HG03175 (cell line): ENCODE results near the gene CTTN.
"Not testable (repeated sequence)": the region's sequence is repeated elsewhere in the genome, so short reads cannot be mapped to it uniquely, and the experiment has no call there.

ENCODE experiments used
- ATAC-seq: cut with Tn5 transposase; IDR thresholded peaks from one replicate; pipeline ENCODE4 v1.9.1; 2021; ENCODE audit warnings: mild to moderate bottlenecking, moderate library complexity; ENCODE audit not compliant: unreplicated experiment

Gene CTTN

GRCh38 chr11:70408326-70408725, 10.0 kb downstream of the CTTN start:
- not testable (repeated sequence) for ATAC-seq

- ATAC-seq: no peak
Measured at GRCh38 chr11:70409437-70409836, 11.1 kb downstream of the CTTN start.

GRCh38 chr11:70409871-70410270, 11.5 kb downstream of the CTTN start:
- ATAC-seq: no peak

GRCh38 chr11:70410276-70411205, 12.2 kb downstream of the CTTN start:
- no peak for ATAC-seq

GRCh38 chr11:70411713-70412452, 13.6 kb downstream of the CTTN start:
- no peak for ATAC-seq

GRCh38 chr11:70413151-70413550, 14.8 kb downstream of the CTTN start:
- no peak for ATAC-seq

- no peak for ATAC-seq
Measured at GRCh38 chr11:70414341-70415100, 16.2 kb downstream of the CTTN start.

- no peak for ATAC-seq
Measured at GRCh38 chr11:70415191-70415590, 16.9 kb downstream of the CTTN start.

- ATAC-seq: no peak
Measured at GRCh38 chr11:70415642-70416395, 17.5 kb downstream of the CTTN start.

GRCh38 chr11:70416881-70417280, 18.6 kb downstream of the CTTN start:
- ATAC-seq: no peak

- no peak for ATAC-seq
Measured at GRCh38 chr11:70418130-70418529, 19.8 kb downstream of the CTTN start.

GRCh38 chr11:70419307-70420007, 21.1 kb downstream of the CTTN start:
- ATAC-seq: no peak

- no peak for ATAC-seq
Measured at GRCh38 chr11:70420008-70420464, 21.7 kb downstream of the CTTN start.

- no peak for ATAC-seq
Measured at GRCh38 chr11:70420496-70420895, 22.2 kb downstream of the CTTN start.

GRCh38 chr11:70421123-70421522, 22.8 kb downstream of the CTTN start:
- no peak for ATAC-seq

GRCh38 chr11:70422692-70423522, 24.6 kb downstream of the CTTN start:
- no peak for ATAC-seq

- no peak for ATAC-seq
Measured at GRCh38 chr11:70423523-70424505, 25.5 kb downstream of the CTTN start.
